ENCODE results near the gene PARP11. TPM values are rescaled to one million over a fixed set of nuclear protein-coding genes. Genes with fewer than 3 reads are reported as not detected.

The PARP11 gene
- total and polyA plus RNA-seq, 7 experiments from 2014 or later: 7.2 to 37.4 (median 24.8) TPM

DNA sequence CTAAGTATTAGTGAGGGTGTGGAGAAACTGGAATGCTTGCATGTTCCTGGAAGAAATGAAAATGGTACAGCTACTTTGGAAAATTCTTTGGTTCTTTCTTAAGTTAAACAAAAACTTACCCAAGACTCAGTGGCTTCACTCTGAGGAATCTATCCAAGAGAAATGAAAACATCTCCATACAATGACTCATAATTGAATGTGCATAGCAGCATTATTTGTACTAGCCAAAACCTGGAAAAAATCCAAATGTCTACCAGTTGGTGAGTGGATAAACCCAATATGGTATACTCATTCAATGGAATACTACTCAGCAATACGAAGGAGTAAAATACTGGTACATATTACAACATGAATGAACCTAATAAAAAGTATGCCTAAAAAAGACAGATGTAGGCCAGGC is 102.3 kb downstream of the PARP11 start:
- Histone ChIP-seq H3K36me3 (ENCODE audit: control insufficient read depth in 2 of 3, insufficient read depth in 3 of 3, low read length in 3 of 3) (no peaks in the 10 kb centered on the region), H3K9me3 (ENCODE audit: control insufficient read depth in 2 of 3, low read length in 3 of 3) (no peaks in the 10 kb centered on the region), H3K4me3 (ENCODE audit: low read length) (no peak overlapping the region), H3K27ac (ENCODE audit: low read depth, low read length) (no peak overlapping the region), H3K4me1 (ENCODE audit: control insufficient read depth in 2 of 2, insufficient read depth in 2 of 2, low read length in 2 of 2) (no peaks in the 10 kb centered on the region), H3K27me3 (ENCODE audit: control insufficient read depth in 2 of 2, insufficient read depth in 2 of 2, low read length in 2 of 2) (no peaks in the 10 kb centered on the region)
- Mint-ChIP-seq H3K27ac (no peak overlapping the region), H3K36me3 (peaks cover 0 to 10% (median 3%) of the 10 kb centered on the region in 5 donors), H3K4me3 (no peak overlapping the region), H3K27me3 (no peaks in the 10 kb centered on the region), H3K9me3 (no peaks in the 10 kb centered on the region), H3K4me1 (peaks cover 7 to 16% (median 10%) of the 10 kb centered on the region in 7 donors)
- CTCF ChIA-PET: interaction anchor here (1.1 kb wide), 1 partner anchor 471 kb away, joined by 5 read pairs; no protein-coding TSS in a partner anchor
- ATAC-seq (no peak), DNase-seq (no peak)
- POLR2A ChIA-PET: no interaction called here
- intact Hi-C loops (cut with micrococcal nuclease): no loop called here

DNA sequence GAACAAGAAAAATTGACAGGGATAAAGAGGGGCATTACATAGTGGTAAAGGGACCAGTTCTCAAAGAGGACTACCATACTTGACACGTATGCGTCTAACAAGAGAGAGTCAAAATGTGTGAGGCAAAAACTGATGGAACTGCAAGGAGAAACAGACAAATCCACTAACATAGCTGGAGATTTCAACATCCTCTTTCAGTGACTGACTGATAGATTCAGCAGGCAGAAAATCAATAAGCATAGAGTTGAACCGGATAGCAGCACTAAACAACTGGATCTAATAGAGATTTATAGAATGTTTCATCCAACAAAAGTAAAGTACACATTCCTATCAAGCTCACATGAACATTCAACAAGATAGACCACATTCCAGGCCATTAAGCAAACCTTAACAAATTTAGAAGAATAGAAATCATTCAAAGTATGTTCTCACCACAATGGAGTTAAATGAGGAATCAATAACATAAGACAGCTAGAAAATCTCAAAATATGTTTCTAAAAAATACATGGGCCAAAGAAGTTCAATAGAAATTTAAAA is 104.2 kb downstream of the PARP11 start:
- intact Hi-C loops (cut with micrococcal nuclease): no loop called here
- Mint-ChIP-seq H3K4me3 (no peak overlapping the region), H3K36me3 (peaks cover 3 to 10% (median 4%) of the 10 kb centered on the region in 5 donors), H3K9me3 (no peaks in the 10 kb centered on the region), H3K4me1 (peaks cover 7 to 18% (median 12%) of the 10 kb centered on the region in 7 donors), H3K27ac (no peak overlapping the region), H3K27me3 (no peaks in the 10 kb centered on the region)
- no peaks in the 10 kb centered on the region for H3K27me3 ChIP-seq (ENCODE audit: control insufficient read depth in 2 of 2, insufficient read depth in 2 of 2, low read length in 2 of 2)
- POLR2A ChIA-PET: no interaction called here
- DNase-seq (no peak), ATAC-seq (no peak)
- no peak overlapping the region for H3K27ac ChIP-seq (ENCODE audit: low read depth, low read length)
- CTCF ChIA-PET: no interaction called here
- H3K4me1 ChIP-seq (ENCODE audit: control insufficient read depth in 2 of 2, insufficient read depth in 2 of 2, low read length in 2 of 2): no peaks in the 10 kb centered on the region
- H3K9me3 ChIP-seq (ENCODE audit: control insufficient read depth in 2 of 3, low read length in 3 of 3): no peaks in the 10 kb centered on the region
- no peak overlapping the region for H3K4me3 ChIP-seq (ENCODE audit: low read length)
- H3K36me3 ChIP-seq (ENCODE audit: control insufficient read depth in 2 of 3, insufficient read depth in 3 of 3, low read length in 3 of 3): no peaks in the 10 kb centered on the region

DNA sequence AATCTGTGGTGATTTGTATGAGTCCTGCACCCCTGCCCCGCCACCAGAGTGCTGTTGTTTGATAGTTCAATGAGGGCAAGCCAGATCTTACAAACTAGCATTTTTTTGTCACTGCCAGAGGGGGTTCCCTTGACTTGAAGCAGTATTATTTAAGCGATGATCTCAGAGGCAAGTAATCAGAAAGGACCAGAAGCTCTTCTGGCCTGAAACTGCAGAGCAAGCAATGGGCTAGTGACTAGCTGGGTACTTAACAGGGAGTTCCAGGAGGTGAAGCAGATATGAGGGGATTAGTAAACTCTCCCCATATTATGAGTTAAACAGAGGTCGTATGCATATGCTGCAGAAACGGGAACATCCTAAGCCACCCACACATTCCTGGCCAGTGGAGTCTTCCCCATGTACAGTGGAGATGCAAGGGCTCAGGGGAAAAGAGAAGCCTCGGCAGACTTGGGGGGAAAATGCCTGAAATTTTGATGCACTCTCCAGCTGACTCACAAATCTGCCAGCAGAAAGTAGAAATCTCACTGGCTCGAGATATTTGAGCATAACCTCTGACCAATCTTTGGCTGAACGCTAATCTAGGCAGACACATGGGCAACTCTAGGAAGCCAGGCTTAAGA is 112.0 kb downstream of the PARP11 start:
- intact Hi-C loops (cut with micrococcal nuclease): no loop called here
- Histone ChIP-seq H3K27me3 (ENCODE audit: control insufficient read depth in 2 of 2, insufficient read depth in 2 of 2, low read length in 2 of 2) (no peaks in the 10 kb centered on the region), H3K4me1 (ENCODE audit: control insufficient read depth in 2 of 2, insufficient read depth in 2 of 2, low read length in 2 of 2) (no peaks in the 10 kb centered on the region), H3K9me3 (ENCODE audit: control insufficient read depth in 2 of 3, low read length in 3 of 3) (no peaks in the 10 kb centered on the region), H3K36me3 (ENCODE audit: control insufficient read depth in 2 of 3, insufficient read depth in 3 of 3, low read length in 3 of 3) (peaks cover 0 to 4% (median 0%) of the 10 kb centered on the region in 3 experiments), H3K4me3 (ENCODE audit: low read length) (no peak overlapping the region), H3K27ac (ENCODE audit: low read depth, low read length) (no peak overlapping the region)
- CTCF ChIA-PET: no interaction called here
- Mint-ChIP-seq H3K27ac (peak overlapping the region in 1 of 9 donors; percentile 55), H3K27me3 (no peaks in the 10 kb centered on the region), H3K4me3 (no peak overlapping the region), H3K4me1 (peaks cover 0 to 29% (median 16%) of the 10 kb centered on the region in 7 donors), H3K9me3 (no peaks in the 10 kb centered on the region), H3K36me3 (peaks cover 7 to 23% (median 16%) of the 10 kb centered on the region in 5 donors)
- DNase-seq: no peak
- POLR2A ChIA-PET: no interaction called here
- no peak for ATAC-seq

DNA sequence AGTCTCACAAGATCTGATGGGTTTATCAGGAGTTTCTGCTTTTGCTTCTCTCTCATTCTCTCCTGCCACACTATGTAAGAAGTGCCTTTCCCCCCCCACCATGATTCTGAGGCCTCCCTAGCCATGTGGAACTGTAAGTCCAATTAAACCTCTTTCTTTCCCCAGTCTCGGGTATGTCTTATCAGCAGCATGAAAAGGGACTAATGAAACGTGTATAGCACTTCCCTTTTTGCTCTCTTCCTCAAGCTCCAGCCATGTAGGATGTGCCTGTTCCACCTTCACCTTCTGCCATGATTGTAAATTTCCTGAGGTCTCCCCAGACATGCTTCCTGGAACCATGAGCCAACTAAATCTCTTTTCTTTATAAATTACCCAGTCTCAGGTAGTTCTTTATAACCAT is 113.3 kb downstream of the PARP11 start:
- no peaks in the 10 kb centered on the region for H3K27me3 ChIP-seq (ENCODE audit: control insufficient read depth in 2 of 2, insufficient read depth in 2 of 2, low read length in 2 of 2)
- H3K4me1 ChIP-seq (ENCODE audit: control insufficient read depth in 2 of 2, insufficient read depth in 2 of 2, low read length in 2 of 2): peaks cover 2 to 3% of the 10 kb centered on the region in 2 donors
- H3K36me3 Mint-ChIP-seq: peaks cover 5 to 23% (median 16%) of the 10 kb centered on the region in 5 donors
- H3K4me3 ChIP-seq (ENCODE audit: low read length): no peak overlapping the region
- peak overlapping the region in 1 of 9 donors; percentile 64 for H3K27ac Mint-ChIP-seq
- no peaks in the 10 kb centered on the region for H3K9me3 ChIP-seq (ENCODE audit: control insufficient read depth in 2 of 3, low read length in 3 of 3)
- no peaks in the 10 kb centered on the region for H3K27me3 Mint-ChIP-seq
- H3K27ac ChIP-seq (ENCODE audit: low read depth, low read length): no peak overlapping the region
- no peak overlapping the region for H3K4me3 Mint-ChIP-seq
- POLR2A ChIA-PET: no interaction called here
- peaks cover 0 to 4% (median 0%) of the 10 kb centered on the region in 3 experiments for H3K36me3 ChIP-seq (ENCODE audit: control insufficient read depth in 2 of 3, insufficient read depth in 3 of 3, low read length in 3 of 3)
- H3K4me1 Mint-ChIP-seq: peaks cover 3 to 32% (median 18%) of the 10 kb centered on the region in 7 donors
- intact Hi-C loops (cut with micrococcal nuclease): no loop called here
- ATAC-seq (no peak), DNase-seq (no peak)
- CTCF ChIA-PET: no interaction called here
- H3K9me3 Mint-ChIP-seq: no peaks in the 10 kb centered on the region

Other genes with a start within 250 kb of the PARP11 start
- gene CRACR2A, start 120.3 kb downstream of the PARP11 start, total RNA-seq: 10 to 100 TPM; 31.4 to 40.3 (median 39.4) TPM
- gene CRACR2A, start 120.3 kb downstream of the PARP11 start, polyA plus RNA-seq: 10 to 100 TPM in 1 of 2 donors, 1 to 10 TPM in 1; 8.2 to 19.9 TPM

Measured in naive thymus-derived CD4-positive, alpha-beta T cell (primary cell).